CD4-positive, alpha-beta T cell treated with Interferon gamma for 1 hour (primary cell): ENCODE data around the gene BST2.
"Not testable (repeated sequence)": the region's sequence is repeated elsewhere in the genome, so short reads cannot be mapped to it uniquely, and the experiment has no call there.

Source experiments
- DNase-seq: peaks from one replicate; pipeline ENCODE4 v3.0.0-alpha.2; 2020

BST2 gene

DNA sequence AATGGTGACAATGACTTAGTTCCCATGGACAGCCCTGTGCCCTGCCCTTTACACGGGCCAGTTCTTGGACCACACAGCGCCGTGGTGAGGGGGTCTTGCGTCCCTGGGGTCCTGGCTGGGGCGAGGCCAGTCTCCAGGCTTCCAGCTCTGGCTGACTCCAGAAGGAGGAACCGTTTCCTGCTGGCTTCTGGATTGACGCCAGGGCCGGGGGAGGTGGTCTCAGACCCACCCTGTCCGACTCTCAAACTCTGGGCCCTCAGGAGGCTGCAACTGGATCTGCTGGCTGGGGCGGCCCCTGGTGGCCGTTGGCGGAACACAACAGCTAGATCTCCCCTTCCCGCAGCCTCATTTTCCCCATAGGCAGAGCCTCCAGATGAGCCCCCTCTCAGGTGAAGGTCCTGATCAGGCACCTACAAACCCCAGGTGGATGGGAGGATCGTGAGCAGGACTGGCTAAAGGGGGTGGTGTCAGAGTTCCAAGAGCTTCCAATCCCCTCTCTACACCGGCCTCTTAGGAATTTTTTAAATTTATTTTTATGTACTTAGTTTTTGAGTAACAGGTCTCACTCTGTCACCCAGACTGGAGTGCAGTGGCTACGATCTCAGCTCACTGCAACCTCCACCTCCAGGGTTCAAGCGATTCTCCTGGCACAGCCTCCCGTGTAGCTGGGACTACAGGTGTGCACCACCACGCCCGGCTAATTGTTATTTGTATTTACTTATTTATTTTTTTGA is 19.4 kb downstream of the BST2 start:
- DNase-seq = peak; percentile 54

GRCh38 chr19:17380426-17381138 is 24.8 kb downstream of the BST2 start:
- no peak for DNase-seq

- DNase-seq = no peak
Measured at GRCh38 chr19:17379221-17379631, 26.2 kb downstream of the BST2 start.

DNA sequence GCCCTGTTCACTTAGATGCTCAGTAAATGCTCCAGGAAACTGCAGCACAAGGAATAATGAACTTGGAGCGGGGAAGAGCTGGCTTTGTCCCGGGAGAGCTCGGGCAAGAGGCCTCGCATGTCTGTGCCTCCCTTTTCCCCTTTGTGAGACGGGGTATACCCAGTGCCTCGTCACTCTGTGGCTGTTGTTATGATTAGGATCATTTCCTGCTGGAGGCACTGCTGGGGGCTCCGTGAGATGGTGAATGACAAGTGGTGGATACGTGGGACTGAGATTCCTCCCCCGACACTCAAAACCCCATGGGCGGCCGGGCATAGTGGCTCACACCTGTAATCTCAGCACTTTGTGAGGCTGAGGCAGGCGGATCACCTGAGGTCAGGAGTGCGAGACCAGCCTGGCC is 27.2 kb downstream of the BST2 start:
- DNase-seq = no peak

GRCh38 chr19:17376935-17377600 is 28.4 kb downstream of the BST2 start, which contains the start of gene PLVAP:
PLVAP (minus strand) TSS chr19:17377342; CDS start chr19:17377288, 54 bp downstream.
- DNase-seq = no peak

GRCh38 chr19:17370026-17370587 is 35.3 kb downstream of the BST2 start:
- DNase-seq = no peak

- no peak for DNase-seq
Measured at GRCh38 chr19:17365361-17365760, 40.1 kb downstream of the BST2 start.

GRCh38 chr19:17363852-17364605 is 41.4 kb downstream of the BST2 start:
- DNase-seq = not testable (repeated sequence)

GRCh38 chr19:17359905-17360800 is 45.3 kb downstream of the BST2 start:
- DNase-seq = no peak

GRCh38 chr19:17358395-17358794 is 47.0 kb downstream of the BST2 start:
- DNase-seq = no peak

DNA sequence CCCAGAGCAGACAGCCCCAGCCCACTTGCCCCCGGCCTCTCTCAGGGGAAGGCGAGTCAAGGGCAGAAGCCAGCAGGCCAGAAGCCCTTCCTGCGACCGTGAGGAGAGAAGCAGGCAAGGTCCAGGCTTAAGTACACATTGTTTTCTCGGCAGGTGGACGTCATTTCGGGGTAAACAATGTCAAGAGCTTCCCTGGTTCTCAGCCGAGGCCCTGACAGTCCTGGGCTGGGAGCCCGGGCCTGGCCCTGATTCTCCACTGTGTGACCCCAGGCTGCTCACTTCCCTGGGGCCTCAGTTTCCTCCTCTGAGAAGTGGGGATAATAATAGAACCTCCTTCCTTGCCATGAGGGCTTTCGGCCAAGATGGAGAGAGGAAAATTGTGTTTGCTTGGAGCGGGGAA is 47.7 kb downstream of the BST2 start:
- no peak for DNase-seq

DNA sequence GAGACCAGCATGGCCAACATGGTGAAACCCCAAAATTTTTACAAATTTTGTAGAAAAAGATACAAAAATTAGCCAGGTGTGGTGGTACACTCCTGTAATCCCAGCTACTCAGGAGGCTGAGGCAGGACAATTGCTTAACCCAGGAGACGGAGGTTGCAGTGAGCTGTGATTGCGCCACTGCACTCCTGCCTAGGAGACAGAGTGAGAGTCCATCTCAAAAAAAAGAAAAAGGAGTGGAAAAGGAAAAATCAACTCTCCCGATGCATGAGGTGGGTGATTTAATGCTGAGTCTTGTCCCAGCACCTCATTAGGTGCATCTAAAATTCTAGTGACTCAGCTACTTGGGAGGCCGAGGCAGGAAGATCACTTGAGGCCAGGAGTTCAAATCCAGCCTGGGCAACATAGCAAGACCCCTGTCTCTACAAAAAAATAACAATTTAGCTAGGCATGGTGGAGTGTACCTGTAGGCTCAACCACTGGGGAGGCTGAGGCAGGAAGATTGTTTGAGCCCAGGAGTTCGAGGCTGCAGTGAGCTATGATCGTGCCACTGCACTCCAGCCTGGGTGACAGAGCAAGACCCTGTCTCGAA is 48.3 kb downstream of the BST2 start:
- DNase-seq = no peak

- DNase-seq = no peak
Measured at GRCh38 chr19:17353386-17353785, 52.0 kb downstream of the BST2 start.
